HG02870 (cell line): ENCODE measurements around the gene SLX4.

ENCODE experiments used
- ATAC-seq: cut with Tn5 transposase; IDR thresholded peaks from one replicate; pipeline ENCODE4 v1.9.1; 2021; ENCODE audit warnings: mild to moderate bottlenecking, moderate library complexity; ENCODE audit not compliant: unreplicated experiment

SLX4 gene

GRCh38 chr16:3602320-3602653 lies 9.1 kb downstream of the SLX4 start:
- ATAC-seq, result no peak

- ATAC-seq, result no peak
These were observed 9.6 kb downstream of the SLX4 start for GRCh38 chr16:3601614-3602319.

- no peak for ATAC-seq
These were observed 11.5 kb downstream of the SLX4 start for GRCh38 chr16:3599922-3600321.

- ATAC-seq, result no peak
These were observed 12.3 kb downstream of the SLX4 start for GRCh38 chr16:3599121-3599520.

GRCh38 chr16:3598236-3598635 lies 13.2 kb downstream of the SLX4 start:
- no peak for ATAC-seq

- no peak for ATAC-seq
These were observed 13.7 kb downstream of the SLX4 start for GRCh38 chr16:3597676-3598075.

GRCh38 chr16:3597226-3597625 lies 14.2 kb downstream of the SLX4 start:
- ATAC-seq, result no peak

GRCh38 chr16:3596101-3596861 lies 15.1 kb downstream of the SLX4 start:
- no peak for ATAC-seq

- no peak for ATAC-seq
These were observed 15.8 kb downstream of the SLX4 start for GRCh38 chr16:3595521-3596021.

- no peak for ATAC-seq
These were observed 16.3 kb downstream of the SLX4 start for GRCh38 chr16:3595110-3595486.

GRCh38 chr16:3594316-3595109 lies 16.9 kb downstream of the SLX4 start:
- ATAC-seq, result no peak

- no peak for ATAC-seq
These were observed 18.8 kb downstream of the SLX4 start for GRCh38 chr16:3592559-3592958.

GRCh38 chr16:3591991-3592390 lies 19.4 kb downstream of the SLX4 start:
- ATAC-seq, result no peak

GRCh38 chr16:3591436-3591803 lies 20.0 kb downstream of the SLX4 start:
- no peak for ATAC-seq

- ATAC-seq, result no peak
These were observed 20.5 kb downstream of the SLX4 start for GRCh38 chr16:3590736-3591435.

GRCh38 chr16:3589991-3590701 lies 21.3 kb downstream of the SLX4 start:
- no peak for ATAC-seq

- ATAC-seq, result no peak
These were observed 21.9 kb downstream of the SLX4 start for GRCh38 chr16:3589441-3589921.

GRCh38 chr16:3589001-3589400 lies 22.4 kb downstream of the SLX4 start:
- no peak for ATAC-seq

GRCh38 chr16:3587547-3588110 lies 23.8 kb downstream of the SLX4 start:
- ATAC-seq, result no peak

- ATAC-seq, result no peak
These were observed 27.0 kb downstream of the SLX4 start for GRCh38 chr16:3584412-3584811.
